Measurements from ENCODE around the gene PLCB2.
A peak's percentile ranks its signal among the peaks of the same experiment; 100 is the strongest.

Gene PLCB2

DNA sequence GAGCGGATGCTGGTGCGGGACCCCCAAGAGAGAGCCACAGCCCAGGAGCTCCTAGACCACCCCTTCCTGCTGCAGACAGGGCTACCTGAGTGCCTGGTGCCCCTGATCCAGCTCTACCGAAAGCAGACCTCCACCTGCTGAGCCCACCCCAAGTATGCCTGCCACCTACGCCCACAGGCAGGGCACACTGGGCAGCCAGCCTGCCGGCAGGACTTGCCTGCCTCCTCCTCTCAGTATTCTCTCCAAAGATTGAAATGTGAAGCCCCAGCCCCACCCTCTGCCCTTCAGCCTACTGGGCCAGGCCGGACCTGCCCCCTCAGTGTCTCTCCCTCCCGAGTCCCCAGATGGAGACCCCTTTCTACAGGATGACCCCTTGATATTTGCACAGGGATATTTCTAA lies 31.8 kb downstream of the PLCB2 start:
- Histone ChIP-seq H3K9me3 (ENCODE audit: control extremely low read depth in 1 of 5, control insufficient read depth in 4 of 5, insufficient read depth in 2 of 5, low read depth in 1 of 5, low read length in 4 of 5) (no peaks in the 10 kb centered on the region), H3K4me1 (ENCODE audit: control extremely low read depth in 1 of 4, control insufficient read depth in 4 of 4, insufficient read depth in 4 of 4, low read length in 3 of 4) (peaks cover 0 to 42% (median 23%) of the 10 kb centered on the region in 4 experiments), H3K4me3 (ENCODE audit: control insufficient read depth in 1 of 7, extremely low read depth in 1 of 7, insufficient read depth in 4 of 7, low read depth in 2 of 7, low read length in 6 of 7) (no peak overlapping the region), H3K36me3 (ENCODE audit: control insufficient read depth in 4 of 4, insufficient read depth in 4 of 4, low read length in 3 of 4) (no peaks in the 10 kb centered on the region), H3K27me3 (replicated peaks in 2 of 5; ENCODE audit: control insufficient read depth in 4 of 5, insufficient read depth in 5 of 5, low read length in 4 of 5) (peaks cover 0 to 8% (median 0%) of the 10 kb centered on the region in 5 experiments), H3K27ac (ENCODE audit: insufficient read depth in 1 of 2, low read depth in 1 of 2, low read length in 2 of 2, poor library complexity in 1 of 2, severe bottlenecking in 2 of 2) (no peak overlapping the region)
- ChIA-PET POLR2A (no interaction called here), CTCF (interaction anchor here (0.6 to 14.9 kb wide), 20 partner anchors 12 to 235 kb away, joined by 3 to 337 read pairs (median 24); partner anchors contain the start of genes CCDC9B, PAK6, PLCB2 and SRP14)
- DNase-seq, result no peak
- 100% methylated on average over 6 of the region's 7 CpGs for WGBS (ENCODE audit: insufficient coverage)

DNA sequence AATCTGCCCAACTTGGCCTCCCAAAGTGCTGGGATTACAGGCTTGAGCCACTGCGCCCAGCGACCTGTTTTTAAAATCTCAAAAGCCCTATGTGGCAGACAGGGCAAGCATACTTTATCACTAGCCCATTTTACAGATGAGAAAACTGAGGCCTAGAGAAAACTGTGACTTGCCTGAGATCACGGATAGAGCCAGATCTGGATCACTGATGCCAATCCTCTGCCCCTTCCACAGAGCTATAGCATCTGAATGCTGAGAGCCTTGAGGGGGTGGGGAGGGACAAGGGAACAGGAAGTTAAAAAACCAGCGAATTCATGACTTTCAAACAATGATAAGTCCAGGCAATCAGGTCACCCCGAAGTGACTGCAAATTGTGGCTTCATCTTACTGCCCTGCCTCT lies 32.2 kb downstream of the PLCB2 start:
- POLR2A ChIA-PET, result no interaction called here
- CTCF ChIA-PET, result interaction anchor here (0.6 to 14.9 kb wide), 21 partner anchors 12 to 235 kb away, joined by 3 to 337 read pairs (median 22); partner anchors contain the start of genes CCDC9B, PAK6, PLCB2 and SRP14

DNA sequence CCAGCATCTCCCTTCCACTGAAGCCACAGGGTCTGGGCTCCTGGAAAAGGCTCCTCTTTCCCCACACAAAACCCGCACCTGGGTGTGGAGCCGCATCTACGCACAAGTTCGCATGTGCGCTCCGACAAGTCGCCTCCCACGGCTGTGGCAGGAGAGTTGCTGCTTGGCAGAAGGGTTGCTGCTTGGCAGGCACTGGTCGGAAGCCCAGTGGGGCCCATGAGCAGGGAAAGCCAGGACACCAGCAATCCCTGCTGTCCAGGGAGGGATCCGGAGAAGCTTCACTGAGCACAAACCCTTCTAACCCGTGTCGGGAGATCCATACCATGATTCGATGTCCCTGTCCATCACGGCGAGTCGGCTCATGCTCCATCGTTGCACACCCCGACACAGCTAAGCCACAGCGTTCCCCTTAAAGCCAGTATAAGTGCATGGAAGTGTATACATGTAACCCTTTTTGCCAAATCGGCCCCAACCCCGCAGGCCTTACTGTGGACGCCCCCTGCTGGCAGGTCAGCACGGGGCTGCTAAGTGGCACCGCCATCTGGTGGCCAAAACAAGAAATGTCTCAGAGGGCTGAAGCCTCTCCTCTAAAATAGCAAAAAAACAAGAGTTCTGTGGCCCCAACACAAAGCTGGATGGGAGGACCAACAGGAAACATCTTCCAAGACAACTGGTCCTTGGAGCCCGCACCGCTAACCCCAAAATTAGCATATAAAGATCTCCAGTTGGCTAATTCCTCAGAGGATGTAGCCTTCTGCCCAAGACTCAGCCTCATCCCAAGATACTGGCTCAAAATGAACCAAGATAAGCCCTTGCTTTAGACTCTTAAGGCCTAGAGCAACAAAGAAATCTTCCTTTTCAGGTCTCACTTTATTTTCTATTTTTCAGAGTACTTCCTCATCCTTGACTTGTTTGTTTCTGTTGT lies 33.1 kb downstream of the PLCB2 start:
- POLR2A ChIA-PET, result no interaction called here
- CTCF ChIA-PET, result interaction anchor here (0.6 to 14.9 kb wide), 33 partner anchors 11 to 316 kb away, joined by 3 to 337 read pairs (median 6); partner anchors contain the start of genes CCDC9B, PAK6, PLCB2 and SRP14

More for the DNA sequence above, 32.2 kb downstream of the PLCB2 start:
- no peaks in the 10 kb centered on the region for H3K9me3 ChIP-seq (ENCODE audit: control extremely low read depth in 1 of 5, control insufficient read depth in 4 of 5, insufficient read depth in 2 of 5, low read depth in 1 of 5, low read length in 4 of 5)
- no peaks in the 10 kb centered on the region for H3K36me3 ChIP-seq (ENCODE audit: control insufficient read depth in 4 of 4, insufficient read depth in 4 of 4, low read length in 3 of 4)
- H3K27me3 ChIP-seq (replicated peaks in 2 of 5; ENCODE audit: control insufficient read depth in 4 of 5, insufficient read depth in 5 of 5, low read length in 4 of 5), result peaks cover 0 to 3% (median 0%) of the 10 kb centered on the region in 5 experiments
- H3K27ac ChIP-seq (ENCODE audit: insufficient read depth in 1 of 2, low read depth in 1 of 2, low read length in 2 of 2, poor library complexity in 1 of 2, severe bottlenecking in 2 of 2), result no peak overlapping the region
- no peak for DNase-seq
- WGBS (ENCODE audit: insufficient coverage), result 60% methylated on average over 5 of the region's 5 CpGs
- no peak overlapping the region for H3K4me3 ChIP-seq (ENCODE audit: control insufficient read depth in 1 of 7, extremely low read depth in 1 of 7, insufficient read depth in 4 of 7, low read depth in 2 of 7, low read length in 6 of 7)
- peaks cover 0 to 42% (median 23%) of the 10 kb centered on the region in 4 experiments for H3K4me1 ChIP-seq (ENCODE audit: control extremely low read depth in 1 of 4, control insufficient read depth in 4 of 4, insufficient read depth in 4 of 4, low read length in 3 of 4)

DNA sequence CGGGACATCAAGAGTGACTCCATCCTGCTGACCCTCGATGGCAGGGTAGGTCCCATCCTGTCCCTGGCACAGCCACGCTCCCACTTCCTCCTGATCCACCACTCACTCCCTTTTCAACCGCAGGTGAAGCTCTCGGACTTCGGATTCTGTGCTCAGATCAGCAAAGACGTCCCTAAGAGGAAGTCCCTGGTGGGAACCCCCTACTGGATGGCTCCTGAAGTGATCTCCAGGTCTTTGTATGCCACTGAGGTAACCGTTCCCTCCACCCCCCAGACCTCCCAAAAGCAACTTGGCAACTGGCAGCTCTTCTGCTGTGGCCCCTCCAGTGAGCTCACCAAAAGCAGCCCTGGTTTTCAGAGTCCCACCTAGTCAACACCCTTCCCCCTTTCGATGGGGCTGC lies 34.3 kb downstream of the PLCB2 start:
- no peak overlapping the region for H3K4me3 ChIP-seq (ENCODE audit: control insufficient read depth in 1 of 7, extremely low read depth in 1 of 7, insufficient read depth in 4 of 7, low read depth in 2 of 7, low read length in 6 of 7)
- DNase-seq, result no peak
- H3K4me1 ChIP-seq (ENCODE audit: control extremely low read depth in 1 of 4, control insufficient read depth in 4 of 4, insufficient read depth in 4 of 4, low read length in 3 of 4), result peaks cover 0 to 31% (median 16%) of the 10 kb centered on the region in 4 experiments
- ChIA-PET CTCF (interaction anchor here (0.6 to 14.9 kb wide), 28 partner anchors 10 to 240 kb away, joined by 3 to 337 read pairs (median 8); partner anchors contain the start of genes CCDC9B, PAK6, PLCB2 and SRP14), POLR2A (interaction anchor here (0.7 kb wide), 1 partner anchor 10 kb away, joined by 3 read pairs; no protein-coding TSS in a partner anchor)
- 94% methylated on average over 8 of the region's 9 CpGs for WGBS (ENCODE audit: insufficient coverage)
- H3K36me3 ChIP-seq (ENCODE audit: control insufficient read depth in 4 of 4, insufficient read depth in 4 of 4, low read length in 3 of 4), result no peaks in the 10 kb centered on the region
- no peaks in the 10 kb centered on the region for H3K9me3 ChIP-seq (ENCODE audit: control extremely low read depth in 1 of 5, control insufficient read depth in 4 of 5, insufficient read depth in 2 of 5, low read depth in 1 of 5, low read length in 4 of 5)
- H3K27ac ChIP-seq (ENCODE audit: insufficient read depth in 1 of 2, low read depth in 1 of 2, low read length in 2 of 2, poor library complexity in 1 of 2, severe bottlenecking in 2 of 2), result no peak overlapping the region
- no peaks in the 10 kb centered on the region for H3K27me3 ChIP-seq (replicated peaks in 2 of 5; ENCODE audit: control insufficient read depth in 4 of 5, insufficient read depth in 5 of 5, low read length in 4 of 5)

More for the DNA sequence above, 33.1 kb downstream of the PLCB2 start:
- no peaks in the 10 kb centered on the region for H3K36me3 ChIP-seq (ENCODE audit: control insufficient read depth in 4 of 4, insufficient read depth in 4 of 4, low read length in 3 of 4)
- peak; percentile 86 to 93 (median 91) for DNase-seq
- no peak overlapping the region for H3K27ac ChIP-seq (ENCODE audit: insufficient read depth in 1 of 2, low read depth in 1 of 2, low read length in 2 of 2, poor library complexity in 1 of 2, severe bottlenecking in 2 of 2)
- H3K27me3 ChIP-seq (replicated peaks in 2 of 5; ENCODE audit: control insufficient read depth in 4 of 5, insufficient read depth in 5 of 5, low read length in 4 of 5), result no peaks in the 10 kb centered on the region
- H3K4me1 ChIP-seq (ENCODE audit: control extremely low read depth in 1 of 4, control insufficient read depth in 4 of 4, insufficient read depth in 4 of 4, low read length in 3 of 4), result peaks cover 0 to 42% (median 23%) of the 10 kb centered on the region in 4 experiments
- 63% methylated on average over 24 of the region's 26 CpGs for WGBS (ENCODE audit: insufficient coverage)
- no peaks in the 10 kb centered on the region for H3K9me3 ChIP-seq (ENCODE audit: control extremely low read depth in 1 of 5, control insufficient read depth in 4 of 5, insufficient read depth in 2 of 5, low read depth in 1 of 5, low read length in 4 of 5)
- H3K4me3 ChIP-seq (ENCODE audit: control insufficient read depth in 1 of 7, extremely low read depth in 1 of 7, insufficient read depth in 4 of 7, low read depth in 2 of 7, low read length in 6 of 7), result no peak overlapping the region

DNA sequence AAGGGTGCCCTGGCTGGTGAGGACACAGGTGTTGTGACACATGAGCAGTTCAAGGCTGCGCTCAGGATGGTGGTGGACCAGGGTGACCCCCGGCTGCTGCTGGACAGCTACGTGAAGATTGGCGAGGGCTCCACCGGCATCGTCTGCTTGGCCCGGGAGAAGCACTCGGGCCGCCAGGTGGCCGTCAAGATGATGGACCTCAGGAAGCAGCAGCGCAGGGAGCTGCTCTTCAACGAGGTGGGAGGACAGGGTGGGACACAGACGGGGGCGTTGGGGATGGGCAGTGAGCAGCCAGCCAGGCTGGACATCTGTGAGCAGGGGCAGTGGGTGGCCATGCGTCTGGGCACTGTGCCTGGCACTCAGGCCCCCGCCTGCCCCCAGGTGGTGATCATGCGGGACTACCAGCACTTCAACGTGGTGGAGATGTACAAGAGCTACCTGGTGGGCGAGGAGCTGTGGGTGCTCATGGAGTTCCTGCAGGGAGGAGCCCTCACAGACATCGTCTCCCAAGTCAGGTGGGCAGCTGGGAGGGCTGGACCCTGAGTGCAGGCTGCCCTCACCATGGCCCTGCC lies 35.2 kb downstream of the PLCB2 start:
- Histone ChIP-seq H3K27ac (ENCODE audit: insufficient read depth in 1 of 2, low read depth in 1 of 2, low read length in 2 of 2, poor library complexity in 1 of 2, severe bottlenecking in 2 of 2) (no peak overlapping the region), H3K27me3 (replicated peaks in 2 of 5; ENCODE audit: control insufficient read depth in 4 of 5, insufficient read depth in 5 of 5, low read length in 4 of 5) (no peaks in the 10 kb centered on the region), H3K36me3 (ENCODE audit: control insufficient read depth in 4 of 4, insufficient read depth in 4 of 4, low read length in 3 of 4) (no peaks in the 10 kb centered on the region), H3K9me3 (ENCODE audit: control extremely low read depth in 1 of 5, control insufficient read depth in 4 of 5, insufficient read depth in 2 of 5, low read depth in 1 of 5, low read length in 4 of 5) (no peaks in the 10 kb centered on the region), H3K4me3 (ENCODE audit: control insufficient read depth in 1 of 7, extremely low read depth in 1 of 7, insufficient read depth in 4 of 7, low read depth in 2 of 7, low read length in 6 of 7) (no peak overlapping the region), H3K4me1 (ENCODE audit: control extremely low read depth in 1 of 4, control insufficient read depth in 4 of 4, insufficient read depth in 4 of 4, low read length in 3 of 4) (peaks cover 0 to 22% (median 12%) of the 10 kb centered on the region in 4 experiments)
- WGBS (ENCODE audit: insufficient coverage), result 89% methylated on average over 19 of the region's 20 CpGs
- ChIA-PET POLR2A (interaction anchor here (0.5 to 0.7 kb wide), 2 partner anchors 9 to 57 kb away, joined by 3 read pairs; no protein-coding TSS in a partner anchor), CTCF (interaction anchor here (0.8 to 14.9 kb wide), 18 partner anchors 9 to 236 kb away, joined by 3 to 337 read pairs (median 30); partner anchors contain the start of genes CCDC9B, PAK6, PLCB2 and SRP14)
- no peak for DNase-seq

DNA sequence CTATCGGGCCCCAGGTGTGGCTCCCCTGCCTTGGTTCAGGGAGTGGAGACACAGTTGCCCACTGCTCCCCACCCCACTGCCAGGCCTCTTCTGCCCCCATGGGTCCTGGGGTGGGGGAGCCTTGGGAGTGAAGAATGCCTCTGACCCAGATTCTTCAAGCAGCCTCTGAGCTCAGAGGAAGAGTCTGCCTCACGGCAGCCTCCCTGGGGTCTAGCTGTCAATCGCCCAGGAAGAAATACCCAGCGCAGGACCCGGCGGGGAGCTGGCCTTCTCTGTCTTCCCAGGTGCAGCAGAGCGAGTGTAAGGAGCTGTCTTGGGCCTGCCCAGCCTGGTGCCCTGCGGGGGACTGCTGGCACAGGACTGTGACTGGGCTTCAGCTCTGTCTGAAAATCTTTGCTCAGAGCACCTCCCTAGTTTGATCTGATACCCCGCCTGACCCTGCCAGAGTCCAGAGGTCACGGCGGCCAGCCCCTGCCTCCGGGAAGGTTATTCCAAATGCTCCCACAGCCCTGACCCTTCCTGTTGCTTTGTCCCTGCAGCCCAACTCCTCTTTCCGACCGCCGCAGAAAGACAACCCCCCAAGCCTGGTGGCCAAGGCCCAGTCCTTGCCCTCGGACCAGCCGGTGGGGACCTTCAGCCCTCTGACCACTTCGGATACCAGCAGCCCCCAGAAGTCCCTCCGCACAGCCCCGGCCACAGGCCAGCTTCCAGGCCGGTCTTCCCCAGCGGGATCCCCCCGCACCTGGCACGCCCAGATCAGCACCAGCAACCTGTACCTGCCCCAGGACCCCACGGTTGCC lies 35.9 kb downstream of the PLCB2 start:
- Histone ChIP-seq H3K27ac (ENCODE audit: insufficient read depth in 1 of 2, low read depth in 1 of 2, low read length in 2 of 2, poor library complexity in 1 of 2, severe bottlenecking in 2 of 2) (no peak overlapping the region), H3K27me3 (replicated peaks in 2 of 5; ENCODE audit: control insufficient read depth in 4 of 5, insufficient read depth in 5 of 5, low read length in 4 of 5) (no peaks in the 10 kb centered on the region), H3K36me3 (ENCODE audit: control insufficient read depth in 4 of 4, insufficient read depth in 4 of 4, low read length in 3 of 4) (no peaks in the 10 kb centered on the region), H3K9me3 (ENCODE audit: control extremely low read depth in 1 of 5, control insufficient read depth in 4 of 5, insufficient read depth in 2 of 5, low read depth in 1 of 5, low read length in 4 of 5) (no peaks in the 10 kb centered on the region), H3K4me3 (ENCODE audit: control insufficient read depth in 1 of 7, extremely low read depth in 1 of 7, insufficient read depth in 4 of 7, low read depth in 2 of 7, low read length in 6 of 7) (no peak overlapping the region), H3K4me1 (ENCODE audit: control extremely low read depth in 1 of 4, control insufficient read depth in 4 of 4, insufficient read depth in 4 of 4, low read length in 3 of 4) (peaks cover 0 to 15% (median 5%) of the 10 kb centered on the region in 4 experiments)
- 98% methylated on average over 23 of the region's 25 CpGs for WGBS (ENCODE audit: insufficient coverage)
- CTCF ChIA-PET, result interaction anchor here (0.8 to 14.9 kb wide), 12 partner anchors 8 to 224 kb away, joined by 3 to 337 read pairs (median 50); partner anchors contain the start of genes CCDC9B, PAK6 and PLCB2
- DNase-seq, result no peak
- POLR2A ChIA-PET, result interaction anchor here (0.6 kb wide), 1 partner anchor 56 kb away, joined by 4 read pairs; no protein-coding TSS in a partner anchor
